Dermis microvascular lymphatic vessel endothelial cell (primary cell): Measurements from ENCODE around the gene PAXX. TPM values are rescaled to one million over a fixed set of nuclear protein-coding genes. Genes with fewer than 3 reads are reported as not detected.
A peak's percentile ranks its signal among the peaks of the same experiment; 100 is the strongest.
"Not testable (repeated sequence)": the region's sequence is repeated elsewhere in the genome, so short reads cannot be mapped to it uniquely, and the experiment has no call there.

Experiments used
- DNase-seq, 2 donors: peaks; one replicate each; pipeline versions ENCODE4 v3.0.0 to v3.0.0-alpha.2; 2010; ENCODE audit warnings: low read depth in 2 of 2
- total RNA-seq: library from RNA; depleted of rRNA; stranded (reverse); fragments of >200 nt; gene quantifications from 2 replicates; pipeline ENCODE4 v1.2.1, GENCODE V29; 2014

PAXX gene
- total RNA-seq, 1 donor from 2014 or later = 8.5 TPM

- DNase-seq = no peak
Measured at GRCh38 chr9:137030538-137031527, 38.6 kb downstream of the PAXX start.

GRCh38 chr9:137031904-137032640, 39.9 kb downstream of the PAXX start, which contains the start of gene FUT7:
Gene FUT7 (minus strand): TSS chr9:137032088. CDS start chr9:137031991, 97 bp downstream.
- no peak for DNase-seq

GRCh38 chr9:137032858-137033257, 40.6 kb downstream of the PAXX start:
- DNase-seq = no peak

- not testable (repeated sequence) for DNase-seq
Measured at GRCh38 chr9:137033481-137033880, 41.3 kb downstream of the PAXX start.

GRCh38 chr9:137034039-137034708, 42.0 kb downstream of the PAXX start:
- DNase-seq = no peak

GRCh38 chr9:137034709-137035506, 42.7 kb downstream of the PAXX start:
- DNase-seq = peak; percentile 68 to 85

- DNase-seq = no peak
Measured at GRCh38 chr9:137035507-137035834, 43.2 kb downstream of the PAXX start.

GRCh38 chr9:137035937-137036336, 43.7 kb downstream of the PAXX start:
- no peak for DNase-seq

GRCh38 chr9:137037035-137037434, 44.8 kb downstream of the PAXX start:
- no peak for DNase-seq

- DNase-seq = no peak
Measured at GRCh38 chr9:137037483-137037882, 45.3 kb downstream of the PAXX start.

- DNase-seq = no peak
Measured at GRCh38 chr9:137038916-137039315, 46.7 kb downstream of the PAXX start.

- DNase-seq = no peak
Measured at GRCh38 chr9:137039611-137040366, 47.6 kb downstream of the PAXX start.

GRCh38 chr9:137040568-137040967, 48.3 kb downstream of the PAXX start:
- no peak for DNase-seq

- no peak for DNase-seq
Measured at GRCh38 chr9:137041124-137041523, 48.9 kb downstream of the PAXX start.

GRCh38 chr9:137042751-137043727, 50.8 kb downstream of the PAXX start:
- DNase-seq = no peak
